Omental fat pad (tissue), 4 donors: ENCODE measurements around the gene LTBP3. TPM values are rescaled to one million over a fixed set of nuclear protein-coding genes. Genes with fewer than 3 reads are reported as not detected.
A peak's percentile ranks its signal among the peaks of the same experiment; 100 is the strongest.

Source experiments
- ATAC-seq: fragments of 150-250 bp; one replicate; pipeline ENCODE4 v1.9.1; 2016; ENCODE audit warnings: mild to moderate bottlenecking, moderate library complexity; ENCODE audit not compliant: low FRiP score
- DNase-seq: peaks from one replicate; pipeline ENCODE4 v3.0.0-alpha.2; 2019; ENCODE audit warnings: low spot score
- CTCF ChIP-seq, 3 donors: fragments of 450-650 bp; IDR thresholded peaks; one replicate each; pipeline ENCODE4 v1.5.1; 2016 to 2017; ENCODE audit warnings: antibody characterized with exemption in 3 of 3, mild to moderate bottlenecking in 3 of 3, moderate library complexity in 2 of 3
- total RNA-seq, 4 donors: library from RNA; depleted of rRNA; stranded (reverse); fragments of >200 nt; gene quantifications; one replicate each; pipeline ENCODE4 v1.1.0, GENCODE V29; 2016

LTBP3 gene
- total RNA-seq, 4 donors from 2014 or later, result 67.3 to 84.8 (median 76.5) TPM

- no peak for TF ChIP-seq CTCF (IDR thresholded peaks at IDR 0.05)
- no peak for DNase-seq
- ATAC-seq, result peak; percentile 17
Observed at GRCh38 chr11:65584723-65585171, 26.6 kb upstream of the LTBP3 start.

- TF ChIP-seq CTCF (IDR thresholded peaks at IDR 0.05), result no peak
- DNase-seq (no peak), ATAC-seq (no peak)
Observed at GRCh38 chr11:65584106-65584505, 25.9 kb upstream of the LTBP3 start.

GRCh38 chr11:65583589-65583988 lies 25.4 kb upstream of the LTBP3 start:
- ATAC-seq (no peak), DNase-seq (no peak)
- no peak for TF ChIP-seq CTCF (IDR thresholded peaks at IDR 0.05)

- no peak for TF ChIP-seq CTCF (IDR thresholded peaks at IDR 0.05)
Observed at GRCh38 chr11:65581928-65582327, 23.8 kb upstream of the LTBP3 start.

GRCh38 chr11:65580756-65581155 lies 22.6 kb upstream of the LTBP3 start:
- TF ChIP-seq CTCF (IDR thresholded peaks at IDR 0.05), result no peak
- DNase-seq (no peak), ATAC-seq (no peak)

More at GRCh38 chr11:65581928-65582327, 23.8 kb upstream of the LTBP3 start:
- DNase-seq, result no peak
- no peak for ATAC-seq

GRCh38 chr11:65580031-65580692 lies 22.0 kb upstream of the LTBP3 start:
- ATAC-seq (no peak), DNase-seq (no peak)
- TF ChIP-seq CTCF (IDR thresholded peaks at IDR 0.05), result no peak

GRCh38 chr11:65579291-65579690 lies 21.1 kb upstream of the LTBP3 start:
- TF ChIP-seq CTCF (IDR thresholded peaks at IDR 0.05), result no peak

More at GRCh38 chr11:65579291-65579690, 21.1 kb upstream of the LTBP3 start:
- no peak for ATAC-seq
- no peak for DNase-seq
